ENCODE data around the gene COL5A1. TPM values are rescaled to one million over a fixed set of nuclear protein-coding genes. Genes with fewer than 3 reads are reported as not detected.

The COL5A1 gene
- total RNA-seq, 2 donors from 2014 or later = 10.9 to 22.0 TPM

DNA sequence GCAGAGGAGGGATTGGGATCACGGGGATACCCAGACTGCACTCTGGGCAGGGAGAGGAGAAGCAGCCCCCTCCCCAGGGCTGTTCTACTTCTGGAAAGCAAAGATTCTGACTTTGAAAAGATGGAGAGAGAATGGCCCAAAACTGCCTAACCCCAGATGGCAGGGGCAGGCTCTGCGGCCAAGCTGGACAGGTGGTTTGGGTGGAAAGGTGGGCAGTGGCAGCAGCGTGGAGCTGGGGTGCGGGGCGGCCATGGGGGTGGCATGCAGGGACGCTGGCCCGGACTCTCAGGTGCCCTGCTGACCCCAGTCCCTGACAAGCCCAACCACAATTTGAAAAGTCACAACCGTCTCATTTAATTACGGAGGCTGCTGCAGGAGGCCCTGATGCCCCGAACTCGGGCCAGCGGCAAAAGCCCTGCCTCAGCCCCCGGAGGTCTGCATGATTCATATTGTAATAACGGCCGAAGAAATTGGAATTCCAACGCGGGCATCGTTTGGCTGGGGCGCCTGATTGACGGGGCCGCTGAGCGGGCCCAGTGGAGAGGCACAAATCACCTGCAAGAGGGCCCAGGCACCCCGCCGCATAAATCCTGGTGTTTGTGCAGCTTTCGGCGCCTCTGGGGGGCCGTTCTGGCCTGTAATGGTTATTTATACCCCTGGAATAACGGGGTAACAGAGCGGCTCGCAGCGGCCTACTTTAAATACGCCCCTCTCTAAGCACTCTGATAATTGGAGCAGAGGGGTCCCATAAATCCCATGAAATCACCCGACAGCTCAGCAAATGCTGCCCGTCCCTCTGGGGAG, 197.2 kb downstream of the COL5A1 start:
- Histone ChIP-seq H3K9me3 (no peaks in the 10 kb centered on the region), H3K4me1 (no peaks in the 10 kb centered on the region), H3K27me3 (no peaks in the 10 kb centered on the region), H3K27ac (no peak overlapping the region), H3K4me3 (no peak overlapping the region), H3K36me3 (peaks cover 9% of the 10 kb centered on the region)
- no peak for DNase-seq (ENCODE audit: low spot score)
- TF ChIP-seq CTCF (IDR thresholded peaks at IDR 0.05) = no peak

GRCh38 chr9:134839455-134840125, 198.0 kb downstream of the COL5A1 start:
- TF ChIP-seq CTCF (IDR thresholded peaks at IDR 0.05) = no peak
- no peak for DNase-seq (ENCODE audit: low spot score)
- Histone ChIP-seq H3K27me3 (no peaks in the 10 kb centered on the region), H3K36me3 (peaks cover 9% of the 10 kb centered on the region), H3K4me1 (no peaks in the 10 kb centered on the region), H3K9me3 (no peaks in the 10 kb centered on the region), H3K4me3 (no peak overlapping the region), H3K27ac (no peak overlapping the region)

- Histone ChIP-seq H3K4me3 (no peak overlapping the region), H3K27me3 (no peaks in the 10 kb centered on the region), H3K36me3 (peaks cover 9% of the 10 kb centered on the region), H3K4me1 (no peaks in the 10 kb centered on the region), H3K9me3 (no peaks in the 10 kb centered on the region), H3K27ac (no peak overlapping the region)
- DNase-seq (ENCODE audit: low spot score) = no peak
- TF ChIP-seq CTCF (IDR thresholded peaks at IDR 0.05) = no peak
These were observed 198.9 kb downstream of the COL5A1 start for GRCh38 chr9:134840511-134840910.

- no peak for DNase-seq (ENCODE audit: low spot score)
- Histone ChIP-seq H3K36me3 (peaks cover 9% of the 10 kb centered on the region), H3K4me3 (no peak overlapping the region), H3K27ac (no peak overlapping the region), H3K27me3 (no peaks in the 10 kb centered on the region), H3K9me3 (no peaks in the 10 kb centered on the region), H3K4me1 (no peaks in the 10 kb centered on the region)
- no peak for TF ChIP-seq CTCF (IDR thresholded peaks at IDR 0.05)
These were observed 199.7 kb downstream of the COL5A1 start for GRCh38 chr9:134841180-134841904.

DNA sequence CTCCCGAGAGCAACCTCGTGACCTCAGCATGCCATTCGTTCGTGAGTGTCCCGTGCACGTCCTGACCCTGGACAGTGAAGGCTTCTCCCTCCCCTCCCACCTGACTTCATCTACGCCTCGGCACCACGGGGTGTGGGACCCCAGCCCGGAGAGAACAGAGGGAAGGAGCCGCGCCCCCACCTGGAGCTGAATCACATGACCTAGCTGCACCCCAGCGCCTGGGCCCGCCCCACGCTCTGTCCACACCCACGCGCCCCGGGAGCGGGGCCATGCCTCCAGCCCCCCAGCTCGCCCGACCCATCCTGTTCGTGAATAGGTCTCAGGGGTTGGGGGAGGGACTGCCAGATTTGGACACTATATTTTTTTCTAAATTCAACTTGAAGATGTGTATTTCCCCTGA, 200.7 kb downstream of the COL5A1 start:
- Histone ChIP-seq H3K27ac (no peak overlapping the region), H3K4me3 (no peak overlapping the region), H3K27me3 (no peaks in the 10 kb centered on the region), H3K36me3 (peaks cover 9% of the 10 kb centered on the region), H3K4me1 (no peaks in the 10 kb centered on the region), H3K9me3 (no peaks in the 10 kb centered on the region)
- no peak for TF ChIP-seq CTCF (IDR thresholded peaks at IDR 0.05)
- no peak for DNase-seq (ENCODE audit: low spot score)

Data from right atrium auricular region (tissue), 2 donors.